ENCODE data around the gene CNPY3.

CNPY3 gene

GRCh38 chr6:42960243-42961019 lies 31.2 kb downstream of the CNPY3 start, which contains the start of gene GNMT:
GNMT (plus strand) TSS chr6:42960754; CDS start chr6:42960768, 14 bp downstream.
- DNase-seq (ENCODE audit: low read depth in 2 of 2), result no peak

- DNase-seq (ENCODE audit: low read depth in 2 of 2), result no peak
Observed at GRCh38 chr6:42961020-42961470, 31.8 kb downstream of the CNPY3 start.

GRCh38 chr6:42962096-42962495 lies 32.8 kb downstream of the CNPY3 start:
- no peak for DNase-seq (ENCODE audit: low read depth in 2 of 2)

- no peak for DNase-seq (ENCODE audit: low read depth in 2 of 2)
Observed at GRCh38 chr6:42962502-42963178, 33.4 kb downstream of the CNPY3 start.

- DNase-seq (ENCODE audit: low read depth in 2 of 2), result no peak
Observed at GRCh38 chr6:42963179-42963854, 34.0 kb downstream of the CNPY3 start.

- no peak for DNase-seq (ENCODE audit: low read depth in 2 of 2)
Observed at GRCh38 chr6:42963855-42964605, 34.8 kb downstream of the CNPY3 start.

GRCh38 chr6:42966571-42966970 lies 37.3 kb downstream of the CNPY3 start:
- no peak for DNase-seq (ENCODE audit: low read depth in 2 of 2)

GRCh38 chr6:42967228-42967627 lies 37.9 kb downstream of the CNPY3 start:
- DNase-seq (ENCODE audit: low read depth in 2 of 2), result no peak

- no peak for DNase-seq (ENCODE audit: low read depth in 2 of 2)
Observed at GRCh38 chr6:42968126-42968701, 38.9 kb downstream of the CNPY3 start.

- DNase-seq (ENCODE audit: low read depth in 2 of 2), result no peak
Observed at GRCh38 chr6:42968783-42969182, 39.5 kb downstream of the CNPY3 start.

GRCh38 chr6:42969431-42969830 lies 40.2 kb downstream of the CNPY3 start:
- DNase-seq (ENCODE audit: low read depth in 2 of 2), result no peak

- no peak for DNase-seq (ENCODE audit: low read depth in 2 of 2)
Observed at GRCh38 chr6:42969934-42970333, 40.7 kb downstream of the CNPY3 start.

GRCh38 chr6:42970871-42971612 lies 41.8 kb downstream of the CNPY3 start:
- no peak for DNase-seq (ENCODE audit: low read depth in 2 of 2)

GRCh38 chr6:42971746-42972327 lies 42.6 kb downstream of the CNPY3 start:
- DNase-seq (ENCODE audit: low read depth in 2 of 2), result no peak

GRCh38 chr6:42973926-42974325 lies 44.6 kb downstream of the CNPY3 start:
- no peak for DNase-seq (ENCODE audit: low read depth in 2 of 2)

- no peak for DNase-seq (ENCODE audit: low read depth in 2 of 2)
Observed at GRCh38 chr6:42974919-42975505, 45.7 kb downstream of the CNPY3 start.

- DNase-seq (ENCODE audit: low read depth in 2 of 2), result no peak
Observed at GRCh38 chr6:42978487-42978838, 49.2 kb downstream of the CNPY3 start.

GRCh38 chr6:42978839-42979522 lies 49.7 kb downstream of the CNPY3 start, which contains the start of gene PEX6:
PEX6 (minus strand) TSS chr6:42979181; CDS start chr6:42979150, 31 bp downstream.
- DNase-seq (ENCODE audit: low read depth in 2 of 2), result peak; percentile 77 to 88

GRCh38 chr6:42979523-42980177 lies 50.4 kb downstream of the CNPY3 start:
- no peak for DNase-seq (ENCODE audit: low read depth in 2 of 2)

All from stimulated activated CD8-positive, alpha-beta memory T cell treated with anti-CD3 and anti-CD28 coated beads, Interleukin-7, amount 100 ng/mL, for 1 hour (primary cell).